Keratinocyte (primary cell): ENCODE measurements around the gene GLRX3. TPM values are rescaled to one million over a fixed set of nuclear protein-coding genes. Genes with fewer than 3 reads are reported as not detected.

Experiments used
- DNase-seq: peaks from one replicate; pipeline ENCODE4 v3.0.0-alpha.2; 2011; ENCODE audit warnings: low read depth, missing footprints, low spot score
- FAIRE-seq: peaks from 2 replicates; lab custom pipeline; 2011; peaks lifted over from hg19 to GRCh38; lab: Jason Lieb, UNC
- H2AFZ ChIP-seq: 2 replicates; pipeline ENCODE4 v1.6.0; 2012; ENCODE audit warnings: low read length, control low read depth, inconsistent platforms; ENCODE audit not compliant: control insufficient read depth
- H3K27ac ChIP-seq: 2 replicates; pipeline ENCODE4 v1.5.1; 2011; ENCODE audit warnings: low read length; ENCODE audit not compliant: control insufficient read depth, insufficient read depth
- H3K27me3 ChIP-seq: 3 replicates; pipeline ENCODE4 v1.6.0; 2011; ENCODE audit warnings: low read length; ENCODE audit not compliant: control insufficient read depth, insufficient read depth; ENCODE audit errors: extremely low read depth
- H3K36me3 ChIP-seq, 2 experiments: 2 replicates in 1 of 2; 3 replicates in 1 of 2; pipeline ENCODE4 v1.5.1; 2011; ENCODE audit warnings: low read length in 2 of 2, mild to moderate bottlenecking in 1 of 2; ENCODE audit not compliant: control insufficient read depth in 2 of 2, insufficient read depth in 2 of 2; ENCODE audit errors: extremely low read depth in 1 of 2
- H3K4me1 ChIP-seq: 3 replicates; pipeline ENCODE4 v1.5.1; 2011; ENCODE audit warnings: low read length; ENCODE audit not compliant: control insufficient read depth, insufficient read depth; ENCODE audit errors: extremely low read depth
- H3K4me2 ChIP-seq: 3 replicates; pipeline ENCODE4 v1.6.0; 2011; ENCODE audit warnings: low read depth, low read length; ENCODE audit not compliant: control insufficient read depth, insufficient read depth; ENCODE audit errors: extremely low read depth
- H3K4me3 ChIP-seq, 3 experiments: fragments of 200-600 bp in 1 of 3; sonication (generic) in 1 of 3; 2 replicates in 2 of 3; 3 replicates in 1 of 3; pipeline ENCODE4 v1.5.1; 2011 to 2016; ENCODE audit warnings: low read length in 3 of 3, mild to moderate bottlenecking in 3 of 3, control low read depth in 2 of 3, inconsistent platforms in 1 of 3, low read depth in 1 of 3, mixed read lengths in 1 of 3, mixed run types in 1 of 3, moderate library complexity in 1 of 3; ENCODE audit not compliant: control insufficient read depth in 2 of 3, insufficient read depth in 2 of 3; ENCODE audit errors: extremely low read depth in 1 of 3
- H3K79me2 ChIP-seq: 2 replicates; pipeline ENCODE4 v1.6.0; 2012; ENCODE audit warnings: low read length; ENCODE audit not compliant: control insufficient read depth, insufficient read depth
- H3K9ac ChIP-seq: 3 replicates; pipeline ENCODE4 v1.6.0; 2011; ENCODE audit warnings: low read length; ENCODE audit not compliant: control insufficient read depth, insufficient read depth; ENCODE audit errors: extremely low read depth
- H3K9me1 ChIP-seq: 3 replicates; pipeline ENCODE4 v1.6.0; 2011; ENCODE audit warnings: low read length; ENCODE audit not compliant: control insufficient read depth, insufficient read depth; ENCODE audit errors: extremely low read depth
- H3K9me3 ChIP-seq: 2 replicates; pipeline ENCODE4 v1.5.1; 2012; ENCODE audit warnings: low read depth, low read length; ENCODE audit not compliant: control insufficient read depth
- H4K20me1 ChIP-seq: 3 replicates; pipeline ENCODE4 v1.6.0; 2011; ENCODE audit warnings: low read length; ENCODE audit not compliant: control insufficient read depth, insufficient read depth; ENCODE audit errors: extremely low read depth
- EZH2 ChIP-seq: IDR thresholded peaks from one replicate; pipeline ENCODE4 v1.6.1; 2012; ENCODE audit warnings: inconsistent platforms, mild to moderate bottlenecking, low read length, moderate library complexity
- dilution Hi-C: fragments of 300-500 bp; cut with MboI; formaldehyde crosslinking; loops from one replicate; pipeline ENCODE4 v1.7.0; 2020; ENCODE audit warnings: low sequenced_read_pairs; ENCODE audit not compliant: extremely low pct_ligation_motif_present
- polyA plus RNA-seq, 5 experiments: library from polyadenylated mRNA; depleted of rRNA in 3 of 5; stranded (reverse) in 3 of 5; stranded (forward) in 1 of 5; unstranded in 1 of 5; fragments of >200 nt; gene quantifications; 1 replicate in 1 of 5; 2 replicates in 3 of 5; 3 replicates in 1 of 5; pipeline versions ENCODE4 v1.2.1 to v1.2.3, GENCODE V29; 2011 to 2012; ENCODE audit warnings: missing spikeins in 2 of 5, low read depth in 1 of 5, low replicate concordance in 1 of 5
- TF ChIP-seq, protein P1 (sequence below), 3 experiments: IDR thresholded peaks in 1 of 3; conservative IDR thresholded peaks in 1 of 3; optimal IDR thresholded peaks in 1 of 3; 2 replicates in 2 of 3; 3 replicates in 1 of 3; pipeline versions ENCODE3 to v1.5.1; 2011; ENCODE audit warnings: low read length in 3 of 3, mild to moderate bottlenecking in 3 of 3, moderate library complexity in 2 of 3, control low read depth in 1 of 3, inconsistent platforms in 1 of 3; ENCODE audit not compliant: insufficient read depth in 2 of 3; ENCODE audit errors: extremely low read depth in 1 of 3

The GLRX3 gene
- polyA plus RNA-seq, 1 donor (not counting 4 experiments of a cell fraction or from before 2014, with no cell fraction given): 215 TPM

DNA sequence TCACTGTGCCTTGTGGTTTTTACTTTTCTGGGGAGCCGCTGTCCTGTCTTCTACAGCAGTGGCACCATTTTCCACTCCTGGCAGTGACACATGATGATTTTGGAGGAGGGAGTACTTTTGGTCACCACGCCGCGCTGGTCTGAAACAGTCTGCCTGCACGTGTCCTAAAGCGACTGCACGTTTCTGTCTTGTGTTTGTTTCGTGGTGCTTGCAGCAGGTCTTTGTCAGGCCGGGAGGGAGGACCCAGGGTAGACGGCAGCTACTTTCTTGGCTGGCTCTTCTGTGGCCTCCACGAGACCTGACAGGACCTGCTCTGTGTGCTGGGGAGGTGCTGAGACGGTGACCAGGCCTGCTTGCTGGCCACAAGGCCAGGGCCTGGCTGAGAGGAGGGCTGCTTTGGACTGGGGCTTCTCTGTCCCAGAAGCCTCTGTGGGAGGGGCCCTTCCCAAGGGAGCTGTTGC, 82.0 kb downstream of the GLRX3 start:
- Histone ChIP-seq H3K36me3 (peaks cover 0 to 5% of the 10 kb centered on the region in 2 experiments), H3K4me1 (no peaks in the 10 kb centered on the region), H3K79me2 (no peaks in the 10 kb centered on the region), H3K27ac (no peak overlapping the region), H3K9me1 (no peaks in the 10 kb centered on the region), H3K27me3 (no peaks in the 10 kb centered on the region), H3K4me2 (no peak overlapping the region), H4K20me1 (no peaks in the 10 kb centered on the region), H3K9me3 (peaks cover 4% of the 10 kb centered on the region), H2AFZ (no peak overlapping the region), H3K9ac (no peak overlapping the region), H3K4me3 (no peak overlapping the region)
- TF ChIP-seq, protein P1, sequence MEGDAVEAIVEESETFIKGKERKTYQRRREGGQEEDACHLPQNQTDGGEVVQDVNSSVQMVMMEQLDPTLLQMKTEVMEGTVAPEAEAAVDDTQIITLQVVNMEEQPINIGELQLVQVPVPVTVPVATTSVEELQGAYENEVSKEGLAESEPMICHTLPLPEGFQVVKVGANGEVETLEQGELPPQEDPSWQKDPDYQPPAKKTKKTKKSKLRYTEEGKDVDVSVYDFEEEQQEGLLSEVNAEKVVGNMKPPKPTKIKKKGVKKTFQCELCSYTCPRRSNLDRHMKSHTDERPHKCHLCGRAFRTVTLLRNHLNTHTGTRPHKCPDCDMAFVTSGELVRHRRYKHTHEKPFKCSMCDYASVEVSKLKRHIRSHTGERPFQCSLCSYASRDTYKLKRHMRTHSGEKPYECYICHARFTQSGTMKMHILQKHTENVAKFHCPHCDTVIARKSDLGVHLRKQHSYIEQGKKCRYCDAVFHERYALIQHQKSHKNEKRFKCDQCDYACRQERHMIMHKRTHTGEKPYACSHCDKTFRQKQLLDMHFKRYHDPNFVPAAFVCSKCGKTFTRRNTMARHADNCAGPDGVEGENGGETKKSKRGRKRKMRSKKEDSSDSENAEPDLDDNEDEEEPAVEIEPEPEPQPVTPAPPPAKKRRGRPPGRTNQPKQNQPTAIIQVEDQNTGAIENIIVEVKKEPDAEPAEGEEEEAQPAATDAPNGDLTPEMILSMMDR (optimal IDR thresholded peaks at IDR 0.05 in 1 of 3, IDR thresholded peaks at IDR 0.05 in 1 of 3, conservative IDR thresholded peaks at IDR 0.05 in 1 of 3; ENCODE audit: extremely low read depth in 1 of 3, insufficient read depth in 2 of 3, low read length in 3 of 3): no peak
- TF ChIP-seq EZH2: no peak
- dilution Hi-C loops: no loop called here
- no peak for FAIRE-seq
- no peak for DNase-seq

DNA sequence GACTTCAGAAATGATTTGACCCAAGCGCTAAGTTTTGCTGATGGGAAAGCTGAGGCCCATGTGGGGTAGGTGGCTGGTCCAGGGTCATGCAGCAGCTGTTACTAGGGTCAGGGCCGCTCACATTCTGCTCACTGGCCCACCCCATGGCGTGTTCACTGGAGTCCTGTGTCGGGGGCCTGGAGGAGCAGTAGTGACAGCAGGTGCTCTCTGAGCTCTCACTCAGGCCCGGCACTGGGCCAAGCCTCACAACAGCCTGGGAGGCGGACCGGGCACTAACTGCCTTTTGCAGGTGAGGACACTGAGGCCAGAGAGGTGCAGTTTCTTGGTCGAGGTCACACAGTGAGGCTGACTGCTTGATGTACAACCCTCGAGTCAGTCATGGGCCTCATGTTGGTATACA, 82.7 kb downstream of the GLRX3 start:
- Histone ChIP-seq H3K9me1 (no peaks in the 10 kb centered on the region), H3K9ac (no peak overlapping the region), H3K36me3 (peaks cover 0 to 5% of the 10 kb centered on the region in 2 experiments), H3K9me3 (peaks cover 4% of the 10 kb centered on the region), H3K4me3 (no peak overlapping the region), H2AFZ (no peak overlapping the region), H4K20me1 (no peaks in the 10 kb centered on the region), H3K27me3 (no peaks in the 10 kb centered on the region), H3K4me2 (no peak overlapping the region), H3K4me1 (no peaks in the 10 kb centered on the region), H3K27ac (no peak overlapping the region), H3K79me2 (no peaks in the 10 kb centered on the region)
- dilution Hi-C loops: no loop called here
- no peak for TF ChIP-seq EZH2
- TF ChIP-seq, protein P1 (optimal IDR thresholded peaks at IDR 0.05 in 1 of 3, IDR thresholded peaks at IDR 0.05 in 1 of 3, conservative IDR thresholded peaks at IDR 0.05 in 1 of 3; ENCODE audit: extremely low read depth in 1 of 3, insufficient read depth in 2 of 3, low read length in 3 of 3): no peak
- DNase-seq (no peak), FAIRE-seq (no peak)
